Mucosa of gallbladder (tissue), 1 donor: ENCODE data around the gene PSD4. TPM values are rescaled to one million over a fixed set of nuclear protein-coding genes. Genes with fewer than 3 reads are reported as not detected.
A peak's percentile ranks its signal among the peaks of the same experiment; 100 is the strongest.

Experiments used
- DNase-seq: peaks from one replicate; pipeline ENCODE4 v3.0.0-alpha.2; 2020; ENCODE audit warnings: low spot score
- total RNA-seq: library from RNA; stranded (reverse); gene quantifications from one replicate; pipeline ENCODE4 v1.2.1, GENCODE V29; 2021
- donor health status: DM: no; HTN: no; CAD: no.

PSD4 gene
- 70.3 TPM for total RNA-seq

- peak; percentile 70 for DNase-seq
These were observed at the start of gene PSD4 for GRCh38 chr2:113173542-113174375. Gene PSD4, plus strand, starts transcription at chr2:113173971. Its CDS starts 8,486 bp downstream, at chr2:113182457.

GRCh38 chr2:113124181-113124961, 49.4 kb upstream of the PSD4 start:
- peak; percentile 37 for DNase-seq

- no peak for DNase-seq
These were observed 48.6 kb upstream of the PSD4 start for GRCh38 chr2:113124984-113125855.

- no peak for DNase-seq
These were observed 46.7 kb upstream of the PSD4 start, which contains the start of gene IL1RN for GRCh38 chr2:113126845-113127645. Gene IL1RN, plus strand, starts transcription at chr2:113127598. Its CDS starts 27 bp downstream, at chr2:113127625.

- DNase-seq: no peak
These were observed 45.9 kb upstream of the PSD4 start for GRCh38 chr2:113127646-113128570.

GRCh38 chr2:113129519-113130078, 44.2 kb upstream of the PSD4 start:
- DNase-seq: peak; percentile 2

GRCh38 chr2:113131352-113132185, 42.2 kb upstream of the PSD4 start:
- DNase-seq: no peak

- DNase-seq: no peak
These were observed 41.3 kb upstream of the PSD4 start for GRCh38 chr2:113132414-113133021.

GRCh38 chr2:113133704-113134598, 39.8 kb upstream of the PSD4 start:
- DNase-seq: no peak

GRCh38 chr2:113134717-113135116, 39.1 kb upstream of the PSD4 start:
- DNase-seq: no peak

- no peak for DNase-seq
These were observed 38.5 kb upstream of the PSD4 start for GRCh38 chr2:113135317-113135716.

- DNase-seq: no peak
These were observed 36.7 kb upstream of the PSD4 start for GRCh38 chr2:113136828-113137775.

- DNase-seq: no peak
These were observed 35.9 kb upstream of the PSD4 start for GRCh38 chr2:113137827-113138226.

GRCh38 chr2:113138428-113139322, 35.1 kb upstream of the PSD4 start:
- peak; percentile 78 for DNase-seq

GRCh38 chr2:113141451-113141850, 32.3 kb upstream of the PSD4 start:
- no peak for DNase-seq
